GM04503 (cell line): ENCODE data around the gene GSTM3.
"Not testable (repeated sequence)": the region's sequence is repeated elsewhere in the genome, so short reads cannot be mapped to it uniquely, and the experiment has no call there.

ENCODE experiments used
- DNase-seq: peaks from one replicate; pipeline ENCODE4 v3.0.0-alpha.2; 2012; ENCODE audit warnings: low read depth

GSTM3 gene

GRCh38 chr1:109761227-109762038 lies 20.6 kb upstream of the GSTM3 start:
- DNase-seq: no peak

GRCh38 chr1:109760581-109761226 lies 19.9 kb upstream of the GSTM3 start:
- DNase-seq: no peak

GRCh38 chr1:109759513-109760334 lies 18.9 kb upstream of the GSTM3 start:
- no peak for DNase-seq

GRCh38 chr1:109757936-109758786 lies 17.3 kb upstream of the GSTM3 start:
- no peak for DNase-seq

GRCh38 chr1:109756848-109757521 lies 16.1 kb upstream of the GSTM3 start:
- DNase-seq: no peak

GRCh38 chr1:109756325-109756724 lies 15.5 kb upstream of the GSTM3 start:
- DNase-seq: not testable (repeated sequence)

GRCh38 chr1:109754738-109755137 lies 13.9 kb upstream of the GSTM3 start:
- DNase-seq: no peak

- no peak for DNase-seq
These were observed 10.9 kb upstream of the GSTM3 start for GRCh38 chr1:109751531-109752260.

GRCh38 chr1:109750920-109751319 lies 10.1 kb upstream of the GSTM3 start:
- no peak for DNase-seq

- DNase-seq: no peak
These were observed 9.5 kb upstream of the GSTM3 start for GRCh38 chr1:109750241-109750882.

GRCh38 chr1:109749221-109749620 lies 8.4 kb upstream of the GSTM3 start:
- DNase-seq: no peak

- not testable (repeated sequence) for DNase-seq
These were observed 7.5 kb upstream of the GSTM3 start for GRCh38 chr1:109748311-109748710.

GRCh38 chr1:109739738-109740614 lies 862 bp downstream of the GSTM3 start:
- no peak for DNase-seq

- DNase-seq: no peak
These were observed 7.5 kb downstream of the GSTM3 start for GRCh38 chr1:109733236-109733870.

GRCh38 chr1:109732390-109732881 lies 8.4 kb downstream of the GSTM3 start:
- no peak for DNase-seq

GRCh38 chr1:109730666-109731065 lies 10.2 kb downstream of the GSTM3 start:
- DNase-seq: no peak

- no peak for DNase-seq
These were observed 12.0 kb downstream of the GSTM3 start for GRCh38 chr1:109728870-109729269.

- no peak for DNase-seq
These were observed 14.0 kb downstream of the GSTM3 start for GRCh38 chr1:109726728-109727373.
